ENCODE data around the gene RABEP1.

Gene RABEP1

GRCh38 chr17:5254414-5254813 lies 27.7 kb upstream of the RABEP1 start:
- Histone ChIP-seq H3K36me3 (replicated peaks in 1 of 2; ENCODE audit: control insufficient read depth in 2 of 2, insufficient read depth in 2 of 2, low read length in 2 of 2) (no peaks in the 10 kb centered on the region), H3K4ac (ENCODE audit: low read length) (no peak overlapping the region), H2BK120ac (ENCODE audit: low read depth, low read length) (no peak overlapping the region), H2BK5ac (ENCODE audit: low read length) (no peak overlapping the region), H2BK15ac (ENCODE audit: low read length) (no peak overlapping the region), H3K9ac (ENCODE audit: low read depth, low read length, poor library complexity) (no peak overlapping the region), H2BK12ac (ENCODE audit: low read length) (no peak overlapping the region), H3K9me3 (replicated peaks in 1 of 2; ENCODE audit: control insufficient read depth in 2 of 2, insufficient read depth in 1 of 2, low read depth in 1 of 2, low read length in 2 of 2) (no peaks in the 10 kb centered on the region), H3K14ac (ENCODE audit: low read length) (no peak overlapping the region), H3K4me1 (ENCODE audit: control insufficient read depth in 2 of 2, insufficient read depth in 1 of 2, low read depth in 1 of 2, low read length in 2 of 2) (peaks cover 0 to 2% of the 10 kb centered on the region in 2 donors), H4K91ac (ENCODE audit: low read depth, low read length, poor library complexity) (no peak overlapping the region), H2AK5ac (ENCODE audit: low read depth, low read length) (no peak overlapping the region), H3K27ac (replicated peaks; ENCODE audit: low read length) (no peak overlapping the region), H3K27me3 (ENCODE audit: control insufficient read depth in 3 of 3, insufficient read depth in 3 of 3, low read depth in 1 of 3, low read length in 3 of 3) (no peaks in the 10 kb centered on the region), H3K18ac (ENCODE audit: low read length) (no peak overlapping the region), H2AFZ (ENCODE audit: low read length) (peak overlapping the region; percentile 73), H3K23ac (ENCODE audit: low read depth, low read length, poor library complexity) (no peak overlapping the region), H3K4me3 (ENCODE audit: low read length in 2 of 2) (no peak overlapping the region), H4K8ac (ENCODE audit: low read depth, low read length) (no peak overlapping the region), H3K79me1 (ENCODE audit: low read depth, low read length) (no peaks in the 10 kb centered on the region), H3K4me2 (ENCODE audit: insufficient read depth, low read length, poor library complexity, severe bottlenecking) (no peak overlapping the region)
- DNase-seq (ENCODE audit: low spot score), result no peak
- WGBS, 2 donors (ENCODE audit: extremely low coverage in 2 of 2, insufficient read length in 2 of 2, insufficient replicate concordance in 1 of 2), result no CpG with 5 or more reads among the region's 7 CpGs

GRCh38 chr17:5254903-5255521 lies 27.1 kb upstream of the RABEP1 start:
- Histone ChIP-seq H3K79me1 (ENCODE audit: low read depth, low read length) (no peaks in the 10 kb centered on the region), H3K4me1 (ENCODE audit: control insufficient read depth in 2 of 2, insufficient read depth in 1 of 2, low read depth in 1 of 2, low read length in 2 of 2) (no peaks in the 10 kb centered on the region), H3K36me3 (replicated peaks in 1 of 2; ENCODE audit: control insufficient read depth in 2 of 2, insufficient read depth in 2 of 2, low read length in 2 of 2) (no peaks in the 10 kb centered on the region), H3K23ac (ENCODE audit: low read depth, low read length, poor library complexity) (no peak overlapping the region), H3K9me3 (replicated peaks in 1 of 2; ENCODE audit: control insufficient read depth in 2 of 2, insufficient read depth in 1 of 2, low read depth in 1 of 2, low read length in 2 of 2) (no peaks in the 10 kb centered on the region), H3K4me2 (ENCODE audit: insufficient read depth, low read length, poor library complexity, severe bottlenecking) (no peak overlapping the region), H4K91ac (ENCODE audit: low read depth, low read length, poor library complexity) (no peak overlapping the region), H2BK15ac (ENCODE audit: low read length) (no peak overlapping the region), H3K27me3 (ENCODE audit: control insufficient read depth in 3 of 3, insufficient read depth in 3 of 3, low read depth in 1 of 3, low read length in 3 of 3) (no peaks in the 10 kb centered on the region), H4K8ac (ENCODE audit: low read depth, low read length) (no peak overlapping the region), H3K18ac (ENCODE audit: low read length) (no peak overlapping the region), H3K27ac (replicated peaks; ENCODE audit: low read length) (no peak overlapping the region), H3K14ac (ENCODE audit: low read length) (no peak overlapping the region), H2AFZ (ENCODE audit: low read length) (peak overlapping the region; percentile 73), H2AK5ac (ENCODE audit: low read depth, low read length) (no peak overlapping the region), H2BK120ac (ENCODE audit: low read depth, low read length) (no peak overlapping the region), H3K4me3 (ENCODE audit: low read length in 2 of 2) (no peak overlapping the region), H3K4ac (ENCODE audit: low read length) (no peak overlapping the region), H3K9ac (ENCODE audit: low read depth, low read length, poor library complexity) (no peak overlapping the region), H2BK12ac (ENCODE audit: low read length) (no peak overlapping the region), H2BK5ac (ENCODE audit: low read length) (no peak overlapping the region)
- no peak for DNase-seq (ENCODE audit: low spot score)
- no CpG with 5 or more reads among the region's 5 CpGs for WGBS, 2 donors (ENCODE audit: extremely low coverage in 2 of 2, insufficient read length in 2 of 2, insufficient replicate concordance in 1 of 2)

- WGBS, 2 donors (ENCODE audit: extremely low coverage in 2 of 2, insufficient read length in 2 of 2, insufficient replicate concordance in 1 of 2), result no CpG with 5 or more reads among the region's 5 CpGs
- Histone ChIP-seq H3K4ac (ENCODE audit: low read length) (no peak overlapping the region), H3K27ac (replicated peaks; ENCODE audit: low read length) (no peak overlapping the region), H3K18ac (ENCODE audit: low read length) (no peak overlapping the region), H2BK120ac (ENCODE audit: low read depth, low read length) (no peak overlapping the region), H3K4me3 (ENCODE audit: low read length in 2 of 2) (no peak overlapping the region), H3K79me1 (ENCODE audit: low read depth, low read length) (no peaks in the 10 kb centered on the region), H4K91ac (ENCODE audit: low read depth, low read length, poor library complexity) (no peak overlapping the region), H2BK5ac (ENCODE audit: low read length) (no peak overlapping the region), H2AK5ac (ENCODE audit: low read depth, low read length) (no peak overlapping the region), H3K14ac (ENCODE audit: low read length) (no peak overlapping the region), H3K27me3 (ENCODE audit: control insufficient read depth in 3 of 3, insufficient read depth in 3 of 3, low read depth in 1 of 3, low read length in 3 of 3) (no peaks in the 10 kb centered on the region), H3K9ac (ENCODE audit: low read depth, low read length, poor library complexity) (no peak overlapping the region), H3K23ac (ENCODE audit: low read depth, low read length, poor library complexity) (no peak overlapping the region), H3K4me1 (ENCODE audit: control insufficient read depth in 2 of 2, insufficient read depth in 1 of 2, low read depth in 1 of 2, low read length in 2 of 2) (no peaks in the 10 kb centered on the region), H3K9me3 (replicated peaks in 1 of 2; ENCODE audit: control insufficient read depth in 2 of 2, insufficient read depth in 1 of 2, low read depth in 1 of 2, low read length in 2 of 2) (no peaks in the 10 kb centered on the region), H2BK12ac (ENCODE audit: low read length) (no peak overlapping the region), H3K36me3 (replicated peaks in 1 of 2; ENCODE audit: control insufficient read depth in 2 of 2, insufficient read depth in 2 of 2, low read length in 2 of 2) (no peaks in the 10 kb centered on the region), H2BK15ac (ENCODE audit: low read length) (no peak overlapping the region), H2AFZ (ENCODE audit: low read length) (no peak overlapping the region), H4K8ac (ENCODE audit: low read depth, low read length) (no peak overlapping the region), H3K4me2 (ENCODE audit: insufficient read depth, low read length, poor library complexity, severe bottlenecking) (no peak overlapping the region)
- DNase-seq (ENCODE audit: low spot score), result no peak
These were observed 25.0 kb upstream of the RABEP1 start for GRCh38 chr17:5257124-5257523.

GRCh38 chr17:5260542-5260941 lies 21.5 kb upstream of the RABEP1 start:
- Histone ChIP-seq H2BK12ac (ENCODE audit: low read length) (no peak overlapping the region), H3K4me2 (ENCODE audit: insufficient read depth, low read length, poor library complexity, severe bottlenecking) (no peak overlapping the region), H2AK5ac (ENCODE audit: low read depth, low read length) (no peak overlapping the region), H3K9ac (ENCODE audit: low read depth, low read length, poor library complexity) (no peak overlapping the region), H2BK15ac (ENCODE audit: low read length) (no peak overlapping the region), H3K4me3 (ENCODE audit: low read length in 2 of 2) (no peak overlapping the region), H3K27me3 (ENCODE audit: control insufficient read depth in 3 of 3, insufficient read depth in 3 of 3, low read depth in 1 of 3, low read length in 3 of 3) (no peaks in the 10 kb centered on the region), H3K18ac (ENCODE audit: low read length) (no peak overlapping the region), H3K9me3 (replicated peaks in 1 of 2; ENCODE audit: control insufficient read depth in 2 of 2, insufficient read depth in 1 of 2, low read depth in 1 of 2, low read length in 2 of 2) (no peaks in the 10 kb centered on the region), H3K23ac (ENCODE audit: low read depth, low read length, poor library complexity) (no peak overlapping the region), H2AFZ (ENCODE audit: low read length) (no peak overlapping the region), H3K79me1 (ENCODE audit: low read depth, low read length) (no peaks in the 10 kb centered on the region), H2BK5ac (ENCODE audit: low read length) (no peak overlapping the region), H3K4ac (ENCODE audit: low read length) (no peak overlapping the region), H4K91ac (ENCODE audit: low read depth, low read length, poor library complexity) (no peak overlapping the region), H3K14ac (ENCODE audit: low read length) (no peak overlapping the region), H3K4me1 (ENCODE audit: control insufficient read depth in 2 of 2, insufficient read depth in 1 of 2, low read depth in 1 of 2, low read length in 2 of 2) (no peaks in the 10 kb centered on the region), H3K27ac (replicated peaks; ENCODE audit: low read length) (no peak overlapping the region), H3K36me3 (replicated peaks in 1 of 2; ENCODE audit: control insufficient read depth in 2 of 2, insufficient read depth in 2 of 2, low read length in 2 of 2) (no peaks in the 10 kb centered on the region), H4K8ac (ENCODE audit: low read depth, low read length) (no peak overlapping the region), H2BK120ac (ENCODE audit: low read depth, low read length) (no peak overlapping the region)
- no peak for DNase-seq (ENCODE audit: low spot score)
- WGBS, 2 donors (ENCODE audit: extremely low coverage in 2 of 2, insufficient read length in 2 of 2, insufficient replicate concordance in 1 of 2), result no CpG with 5 or more reads among the region's 1 CpG

All from neuronal stem cell (in vitro differentiated cells).